Measurements from ENCODE around the gene DOK7.
"Not testable (repeated sequence)": the region's sequence is repeated elsewhere in the genome, so short reads cannot be mapped to it uniquely, and the experiment has no call there.

Gene DOK7

GRCh38 chr4:3511601-3512000 is 48.5 kb downstream of the DOK7 start:
- DNase-seq: not testable (repeated sequence)

DNA sequence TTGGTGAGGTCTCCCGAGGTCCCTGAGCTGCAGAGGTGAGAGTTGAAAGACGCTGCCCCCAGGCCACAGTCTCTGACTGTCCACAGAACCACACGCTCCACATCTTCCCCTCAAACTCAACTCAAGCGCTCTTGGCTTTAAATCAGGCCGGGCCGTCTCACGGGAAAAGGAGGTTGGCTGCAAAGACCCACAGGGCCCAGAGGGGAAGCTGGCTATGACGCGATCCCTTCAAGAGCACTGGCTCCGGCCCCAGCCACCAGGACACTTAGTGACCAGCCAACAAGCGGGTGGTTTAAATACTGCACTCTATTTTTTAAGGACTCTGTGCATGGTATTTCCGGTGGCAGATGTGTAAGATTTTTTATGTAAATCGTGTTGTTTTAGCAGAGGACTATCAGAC is 49.2 kb downstream of the DOK7 start:
- no peak for DNase-seq

DNA sequence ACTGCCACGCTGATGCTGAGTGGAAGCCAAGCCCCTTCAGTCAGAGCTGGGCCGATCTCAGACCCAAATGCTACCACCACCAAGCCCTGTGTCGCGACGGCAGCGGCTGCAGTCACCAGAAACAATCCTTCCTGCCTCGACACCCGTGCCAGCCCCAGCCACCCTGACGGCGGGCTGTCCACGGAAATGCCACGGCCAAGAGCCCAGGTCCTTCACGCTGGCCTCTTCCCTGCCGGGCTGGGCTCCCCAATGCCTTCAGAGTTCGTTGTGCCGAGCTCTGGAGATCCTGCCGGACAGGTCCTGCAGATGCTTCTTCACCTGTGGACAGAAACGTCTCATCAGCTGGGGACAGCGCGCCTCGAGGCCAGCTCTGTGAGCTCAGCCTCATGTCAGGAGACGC is 49.6 kb downstream of the DOK7 start:
- no peak for DNase-seq

- no peak for DNase-seq
Measured at GRCh38 chr4:3513807-3514206, 50.7 kb downstream of the DOK7 start.

DNA sequence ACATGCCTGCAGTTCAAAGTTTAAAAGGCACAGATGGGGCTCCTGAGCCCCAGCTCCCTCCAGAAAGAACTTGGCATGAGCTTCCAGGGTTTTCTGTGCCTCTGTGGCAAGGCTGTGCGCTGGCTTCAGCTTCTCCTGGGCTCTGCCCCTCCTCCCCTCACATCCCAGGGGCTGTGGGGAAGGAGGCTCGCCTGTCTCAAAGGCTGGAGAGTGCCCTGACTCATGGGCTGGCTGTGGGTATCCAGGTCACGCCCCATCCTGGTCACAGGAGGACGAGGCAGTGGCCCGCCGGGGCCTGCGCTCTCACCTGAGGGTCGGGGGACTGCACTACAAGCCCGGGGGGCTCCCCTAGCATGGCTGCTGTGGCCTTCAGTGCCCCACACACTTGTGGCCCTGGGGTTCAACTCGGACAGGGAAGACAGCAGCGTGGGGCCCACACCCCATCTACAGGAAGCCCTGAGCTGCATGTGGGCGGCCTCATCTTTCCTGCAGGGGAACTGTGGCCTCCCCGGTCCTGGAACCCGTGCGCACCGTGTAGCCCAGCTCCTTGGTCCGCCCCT is 51.2 kb downstream of the DOK7 start:
- DNase-seq: no peak

DNA sequence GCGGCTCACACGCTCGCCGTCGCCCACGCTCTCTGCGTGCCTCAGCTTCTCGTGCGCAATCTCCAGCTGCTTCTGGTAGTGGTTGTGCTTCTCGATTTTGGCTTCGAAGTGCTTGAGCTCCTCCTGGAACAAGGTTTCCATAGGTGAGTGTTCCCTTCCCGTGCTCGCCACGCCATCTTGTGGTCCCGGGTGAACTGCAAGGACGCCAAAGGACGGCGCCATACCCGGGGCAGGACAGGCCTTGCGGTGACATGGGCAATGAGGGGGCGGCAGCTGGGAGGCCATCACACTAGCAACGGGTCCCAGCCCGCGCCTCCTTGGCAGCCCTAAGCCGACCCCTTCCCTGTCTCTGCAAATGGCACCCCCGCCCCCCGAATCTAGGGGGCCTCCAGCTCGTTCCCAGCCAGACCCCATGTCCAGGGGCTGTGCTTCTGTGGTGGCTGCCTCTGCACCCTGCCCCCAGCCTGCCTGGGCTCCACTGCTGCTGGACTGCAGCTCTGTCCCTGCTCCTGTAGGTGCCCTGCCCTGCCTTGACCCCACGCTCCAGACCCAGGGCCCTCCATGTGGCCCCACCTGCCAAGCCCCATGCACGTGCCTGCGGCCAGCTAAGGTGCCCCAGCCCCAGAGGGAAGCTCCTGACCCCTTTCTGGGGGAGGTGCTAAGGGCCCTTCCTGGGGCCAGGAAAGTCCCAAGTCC is 51.8 kb downstream of the DOK7 start:
- no peak for DNase-seq

- DNase-seq: no peak
Measured at GRCh38 chr4:3515646-3516045, 52.5 kb downstream of the DOK7 start.

GRCh38 chr4:3516061-3516835 is 53.1 kb downstream of the DOK7 start:
- DNase-seq: no peak

- no peak for DNase-seq
Measured at GRCh38 chr4:3516836-3517730, 54.0 kb downstream of the DOK7 start.

DNA sequence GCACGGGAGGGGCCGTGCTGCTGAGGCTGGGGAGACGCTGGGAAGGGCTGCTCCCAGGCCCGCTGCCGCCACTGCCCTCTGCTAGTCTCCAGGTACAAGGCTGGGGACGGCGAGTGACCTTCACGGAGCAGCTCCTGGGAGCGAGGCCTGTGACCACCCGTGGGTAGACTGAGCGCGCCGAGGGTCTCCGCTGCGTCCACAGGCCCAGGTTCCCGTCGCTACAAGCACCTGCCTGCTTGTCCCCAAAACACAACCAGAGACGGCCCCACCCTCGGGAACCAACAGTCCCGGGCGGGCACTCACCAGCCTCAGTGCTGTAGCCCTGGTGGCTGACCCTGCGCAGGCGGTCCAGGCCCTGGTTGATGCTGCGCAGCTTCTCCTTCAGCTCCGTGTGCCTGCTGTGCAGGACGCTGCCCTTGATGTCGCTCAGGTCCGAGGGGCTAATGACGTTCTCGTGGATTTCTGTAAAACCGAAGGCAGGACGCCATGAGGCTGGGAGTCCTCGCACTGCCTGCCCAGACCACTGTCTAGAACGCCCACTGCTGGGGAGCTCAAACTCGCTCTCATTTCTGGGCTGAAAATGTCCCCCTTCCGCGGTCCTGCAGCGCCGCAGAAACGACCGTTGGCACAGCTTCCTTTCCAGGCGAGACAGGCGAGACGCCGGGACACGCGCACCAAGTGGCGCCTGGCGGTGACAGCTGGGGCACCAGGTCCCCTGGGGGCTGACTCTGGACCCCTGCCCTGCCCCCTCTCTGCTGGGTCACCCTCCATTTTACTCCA is 54.8 kb downstream of the DOK7 start:
- no peak for DNase-seq

DNA sequence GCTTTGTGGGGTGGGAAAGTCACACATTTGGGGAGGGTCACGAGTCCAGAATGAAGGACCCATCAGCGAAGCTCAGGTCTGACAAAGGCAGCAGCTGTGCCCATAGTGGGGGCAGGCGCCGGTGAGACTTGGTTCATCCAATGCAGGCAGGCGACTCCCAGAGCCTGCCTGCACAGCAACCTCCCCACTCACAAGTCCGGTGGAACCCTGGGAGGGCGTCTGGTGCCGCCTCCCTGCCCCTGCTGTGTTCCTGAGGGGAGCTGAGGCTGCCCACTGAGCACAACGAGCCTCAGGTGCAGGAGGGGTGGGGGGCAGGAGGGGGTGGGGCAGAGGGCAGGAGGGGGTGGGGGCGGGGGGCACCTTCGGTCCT is 55.4 kb downstream of the DOK7 start:
- no peak for DNase-seq

DNA sequence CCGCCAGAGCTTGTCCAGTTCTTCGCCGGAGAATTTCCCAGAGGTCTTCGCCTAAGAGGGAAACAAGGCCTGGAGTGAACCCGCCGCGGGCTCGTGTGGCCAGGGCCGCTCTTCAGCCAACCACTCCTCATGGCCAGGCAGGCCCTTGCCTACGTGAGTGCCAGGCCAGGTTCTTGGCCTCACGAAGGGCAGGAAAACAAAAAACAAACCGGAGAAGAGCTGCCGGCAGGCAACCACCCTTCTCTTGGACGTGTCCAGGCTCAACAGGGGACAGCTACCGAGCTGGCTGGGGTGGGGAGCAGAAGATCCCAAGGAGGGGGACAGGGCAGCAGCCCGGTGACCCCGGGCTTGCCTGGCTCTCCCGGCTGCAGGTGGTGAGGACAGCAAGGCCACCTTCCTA is 55.8 kb downstream of the DOK7 start:
- no peak for DNase-seq

GRCh38 chr4:3519468-3520264 is 56.6 kb downstream of the DOK7 start:
- no peak for DNase-seq

GRCh38 chr4:3520276-3520675 is 57.2 kb downstream of the DOK7 start:
- no peak for DNase-seq

- DNase-seq: no peak
Measured at GRCh38 chr4:3520796-3521600, 57.9 kb downstream of the DOK7 start.

- DNase-seq: no peak
Measured at GRCh38 chr4:3521621-3522325, 58.7 kb downstream of the DOK7 start.

DNA sequence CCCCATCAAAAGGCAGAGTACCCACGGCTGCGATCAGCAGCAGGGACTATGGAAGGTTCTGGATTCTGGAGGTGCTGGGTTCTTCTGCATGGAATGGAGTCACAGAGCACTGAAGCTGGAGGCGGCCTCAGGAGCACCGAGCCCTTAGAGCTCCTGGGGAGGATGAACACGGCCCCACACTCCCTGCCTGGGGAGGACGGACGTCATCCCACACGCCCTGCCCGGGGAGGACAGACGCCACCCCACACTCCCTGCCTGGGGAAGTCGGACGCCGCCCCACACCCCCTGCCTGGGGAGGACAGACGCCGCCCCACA is 59.2 kb downstream of the DOK7 start:
- DNase-seq: no peak

DNA sequence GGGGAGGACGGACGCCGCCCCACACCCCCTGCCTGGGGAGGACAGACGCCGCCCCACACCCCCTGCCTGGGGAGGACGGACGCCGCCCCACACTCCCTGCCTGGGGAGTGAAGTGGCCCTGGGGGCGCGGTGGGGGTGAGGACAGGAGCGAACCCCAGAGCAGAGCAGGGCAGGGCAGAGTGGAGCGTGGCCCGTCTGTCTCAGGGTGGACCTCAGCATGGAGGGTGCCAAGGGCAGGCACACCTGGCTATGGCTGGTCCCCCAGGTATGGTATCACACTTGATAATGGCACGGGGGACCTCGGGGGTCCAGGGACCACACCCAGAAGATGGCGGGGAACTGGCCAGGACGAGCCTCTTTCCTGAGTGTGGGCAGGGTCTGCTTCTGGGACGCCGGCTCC is 59.5 kb downstream of the DOK7 start:
- DNase-seq: no peak

DNA sequence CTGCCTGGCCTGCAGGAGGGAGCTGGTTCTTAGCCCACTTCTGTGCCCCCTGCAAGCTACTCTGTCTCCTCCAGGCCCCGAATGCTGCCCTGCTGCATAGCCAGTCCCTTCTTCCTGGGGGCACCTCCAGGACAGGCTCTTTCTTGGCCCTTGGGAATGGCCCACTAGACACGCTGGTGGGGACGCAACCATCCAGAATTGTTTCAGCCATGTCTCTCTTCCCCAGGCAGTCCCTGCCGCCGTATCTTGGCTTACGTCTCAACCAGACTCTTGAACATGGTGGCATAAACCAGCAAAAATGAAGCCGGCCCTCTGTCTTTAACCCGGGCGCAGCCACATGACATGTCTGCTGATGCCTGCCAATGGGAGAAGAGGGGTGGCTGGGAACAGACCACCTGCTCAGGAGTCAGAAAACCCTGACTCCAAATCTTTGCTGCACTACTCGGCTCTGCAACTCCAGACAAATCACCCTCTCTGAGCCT is 60.1 kb downstream of the DOK7 start:
- no peak for DNase-seq

- no peak for DNase-seq
Measured at GRCh38 chr4:3523628-3524221, 60.6 kb downstream of the DOK7 start.

Data from NCI-H2227 treated with DMSO at 0.1 percent for 48 hours (cell line).